NCI-H524 (cell line): ENCODE data around the gene CFAP74.
"Not testable (repeated sequence)": the region's sequence is repeated elsewhere in the genome, so short reads cannot be mapped to it uniquely, and the experiment has no call there.

Source experiments
- DNase-seq, 2 experiments: peaks; one replicate each; lab custom pipeline; 2025; lab: John Stamatoyannopoulos, UW

Gene CFAP74

DNA sequence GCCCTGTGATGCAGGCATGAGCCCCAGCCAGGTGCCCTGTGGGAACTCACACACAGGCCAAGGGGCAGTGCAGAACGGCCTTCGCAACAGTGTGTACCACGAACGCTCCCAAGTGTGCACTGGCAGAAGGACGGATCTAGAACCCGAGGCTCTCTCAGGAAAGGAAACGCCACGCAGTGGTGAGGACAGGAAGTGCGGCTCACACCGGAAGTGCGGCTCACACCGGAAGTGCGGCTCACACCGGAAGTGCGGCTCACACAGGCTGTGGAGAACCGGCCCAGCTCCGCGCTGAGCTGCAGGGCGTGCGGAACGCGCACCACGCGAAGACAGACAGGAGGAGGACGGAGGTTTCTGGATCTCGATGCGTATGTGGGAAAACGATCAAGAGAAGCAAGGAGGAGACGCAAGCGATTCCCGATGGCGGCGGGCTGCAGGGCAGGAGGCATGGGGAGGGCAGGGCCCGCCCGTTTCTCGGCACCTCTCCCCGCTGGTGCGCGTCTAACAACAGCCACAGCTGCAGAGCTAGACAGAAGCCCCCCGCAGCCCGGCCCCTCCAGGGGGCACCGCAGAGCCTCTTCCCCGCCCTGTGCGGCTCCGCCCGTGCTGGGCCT, 48.6 kb downstream of the CFAP74 start:
- peak in 1 of 2 experiments; percentile 21 for DNase-seq

DNA sequence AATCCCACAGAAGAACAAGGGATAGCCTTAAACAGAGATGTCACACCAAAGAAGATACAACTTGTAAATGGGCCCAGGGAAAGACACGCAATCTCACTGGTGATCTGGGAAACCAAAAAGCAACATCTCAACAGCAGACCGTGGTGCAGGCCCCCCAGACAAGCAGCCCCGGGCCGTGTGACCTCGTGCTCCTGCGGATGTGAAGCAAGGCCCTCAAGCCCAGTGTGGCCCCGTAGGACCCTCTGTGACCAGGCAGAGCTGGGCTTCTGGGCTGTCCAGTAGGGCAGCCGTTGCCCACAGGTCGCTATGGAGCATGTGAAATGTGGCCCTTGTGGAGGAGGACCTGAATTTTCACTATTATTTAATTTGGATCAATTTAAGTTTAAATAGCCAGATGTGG, 49.6 kb downstream of the CFAP74 start:
- DNase-seq: no peak

DNA sequence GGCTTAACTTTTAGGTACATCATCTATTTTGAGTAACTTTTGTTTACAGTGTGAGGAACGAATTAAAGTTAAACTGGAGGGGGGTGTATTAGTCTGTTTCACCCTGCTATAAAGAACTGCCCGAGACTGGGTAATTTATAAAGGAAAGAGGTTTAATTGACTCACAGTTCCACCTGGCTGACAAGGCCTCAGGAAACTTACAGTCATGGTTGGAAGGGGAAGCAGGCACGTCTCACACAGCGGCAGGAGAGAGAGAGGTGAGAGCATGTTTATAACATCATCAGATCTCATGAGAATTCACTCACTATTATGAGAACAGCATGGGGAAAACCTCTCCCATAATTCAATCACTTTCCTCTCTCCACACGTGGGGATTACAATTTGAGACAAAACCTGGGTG, 52.6 kb downstream of the CFAP74 start:
- no peak for DNase-seq

DNA sequence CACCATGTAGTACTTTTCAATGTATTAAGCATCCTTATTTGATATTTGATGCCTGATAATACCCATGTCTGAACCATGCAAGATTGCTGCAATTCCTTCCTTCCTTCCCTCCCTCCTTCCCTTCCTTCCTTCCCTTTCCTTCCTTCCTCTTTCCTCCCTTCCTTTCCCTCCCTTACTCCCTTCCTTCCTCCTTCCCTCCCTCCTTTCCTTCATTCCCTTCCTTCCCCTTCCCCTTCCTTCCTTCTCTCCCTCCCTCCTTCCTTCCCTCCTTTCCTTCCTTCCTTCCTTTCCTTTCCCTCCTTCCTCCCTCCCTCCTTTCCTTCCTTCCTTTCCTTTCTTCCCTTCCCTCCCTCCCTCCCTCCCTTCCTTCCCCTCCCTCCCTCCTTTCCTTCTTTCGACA, 54.8 kb downstream of the CFAP74 start:
- DNase-seq: no peak

DNA sequence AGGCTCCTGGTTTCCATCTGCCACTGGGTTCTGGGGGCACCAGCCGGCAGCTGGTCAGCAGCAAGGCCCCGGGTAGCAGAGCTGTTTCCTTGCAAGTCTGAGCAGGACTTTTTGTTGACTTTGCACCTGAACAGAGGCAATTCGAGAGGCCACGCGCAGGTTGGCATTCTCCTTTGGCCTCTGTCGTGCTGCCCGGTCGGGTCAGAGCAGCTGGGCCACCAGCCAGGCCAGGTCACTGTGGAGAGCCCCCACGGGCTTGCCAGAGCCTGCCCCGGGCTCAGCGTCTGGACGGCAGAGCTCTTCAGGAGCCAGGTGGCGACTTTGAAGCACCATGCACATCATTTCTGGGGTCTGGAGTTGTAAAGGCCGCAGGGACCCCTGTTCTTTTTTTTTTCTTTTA, 56.1 kb downstream of the CFAP74 start:
- DNase-seq: peak in 1 of 2 experiments; percentile 34

DNA sequence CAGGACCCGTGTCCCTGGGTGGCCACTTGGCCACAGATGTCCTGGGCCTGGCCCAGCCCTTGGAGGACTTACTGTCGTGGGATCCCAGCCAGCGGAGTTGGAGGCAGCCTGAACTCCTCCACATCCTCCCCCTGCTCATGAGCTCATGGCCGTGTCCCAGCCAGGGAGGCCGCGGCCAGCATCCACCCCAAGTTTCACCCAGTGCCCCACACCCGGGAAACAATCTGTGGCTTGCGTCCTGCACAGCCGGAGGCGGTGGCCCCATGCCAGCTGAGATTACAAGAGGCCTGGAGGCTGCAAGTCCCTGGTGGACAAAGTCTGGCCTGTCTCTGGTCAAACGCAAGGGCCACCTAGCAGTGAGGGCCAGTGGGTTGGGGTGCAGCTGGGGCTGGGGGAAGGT, 57.0 kb downstream of the CFAP74 start:
- no peak for DNase-seq

DNA sequence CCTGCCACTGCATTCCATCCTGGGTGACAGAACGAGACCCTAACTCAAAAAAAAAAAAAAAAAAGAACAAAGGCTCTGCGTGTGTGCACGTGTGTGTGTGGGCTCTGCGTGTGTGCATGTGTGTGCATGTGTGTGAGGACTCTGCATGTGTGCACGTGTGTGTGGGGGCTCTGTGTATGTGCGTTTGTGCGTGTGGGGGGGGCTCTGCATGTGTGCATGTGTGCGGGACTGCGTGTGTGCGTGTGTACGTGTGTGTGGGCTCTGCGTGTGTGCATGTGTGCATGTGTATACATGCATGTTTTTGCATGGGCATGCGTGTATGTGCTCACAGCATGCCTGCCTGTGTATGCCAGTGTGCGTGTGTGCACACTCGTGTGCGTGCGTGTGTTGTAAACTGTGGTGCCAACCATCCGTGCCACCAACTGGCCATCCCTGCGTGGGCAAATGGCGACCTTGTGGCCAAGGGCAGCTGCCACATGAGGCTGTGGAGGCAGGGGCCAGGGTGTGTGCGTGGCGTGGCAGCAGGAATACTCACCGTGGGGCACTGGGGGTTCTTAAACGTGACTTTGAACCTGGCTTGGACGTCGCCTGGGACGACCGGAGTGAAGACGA, 57.7 kb downstream of the CFAP74 start:
- no peak for DNase-seq

DNA sequence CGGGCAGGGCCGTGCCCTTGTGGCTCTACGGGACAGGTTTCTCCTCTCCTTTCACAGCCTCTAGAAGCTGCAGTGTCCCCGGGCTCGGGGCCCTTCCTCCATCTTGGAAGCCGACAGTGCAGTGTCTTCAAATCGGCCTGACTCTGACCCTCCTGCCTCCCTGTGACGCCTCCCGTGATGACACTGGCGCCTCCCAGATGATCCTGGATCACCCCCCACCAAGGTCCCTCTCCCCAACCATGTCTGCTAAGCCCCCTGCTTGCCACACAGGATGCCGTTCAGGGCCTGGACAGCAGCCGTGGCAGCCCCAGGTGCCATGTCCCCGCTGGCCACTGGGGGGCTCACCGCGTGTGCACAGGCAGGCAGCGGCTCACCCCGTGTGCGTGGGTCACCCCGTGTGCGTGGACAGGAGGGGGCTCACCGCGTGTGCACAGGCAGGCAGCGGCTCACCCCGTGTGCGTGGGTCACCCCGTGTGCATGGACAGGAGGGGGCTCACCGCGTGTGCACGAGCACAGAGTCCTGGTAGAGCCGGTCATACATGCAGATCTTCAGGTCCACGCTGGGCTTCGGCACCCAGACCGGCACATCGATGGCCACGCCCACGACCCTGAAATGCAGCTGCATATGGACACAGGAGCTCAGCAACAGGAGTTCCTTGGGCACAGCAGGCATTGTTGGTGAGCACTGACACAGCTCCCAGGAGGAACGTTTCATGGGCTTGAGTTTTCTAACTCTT, 59.6 kb downstream of the CFAP74 start:
- peak; percentile 36 to 57 for DNase-seq

DNA sequence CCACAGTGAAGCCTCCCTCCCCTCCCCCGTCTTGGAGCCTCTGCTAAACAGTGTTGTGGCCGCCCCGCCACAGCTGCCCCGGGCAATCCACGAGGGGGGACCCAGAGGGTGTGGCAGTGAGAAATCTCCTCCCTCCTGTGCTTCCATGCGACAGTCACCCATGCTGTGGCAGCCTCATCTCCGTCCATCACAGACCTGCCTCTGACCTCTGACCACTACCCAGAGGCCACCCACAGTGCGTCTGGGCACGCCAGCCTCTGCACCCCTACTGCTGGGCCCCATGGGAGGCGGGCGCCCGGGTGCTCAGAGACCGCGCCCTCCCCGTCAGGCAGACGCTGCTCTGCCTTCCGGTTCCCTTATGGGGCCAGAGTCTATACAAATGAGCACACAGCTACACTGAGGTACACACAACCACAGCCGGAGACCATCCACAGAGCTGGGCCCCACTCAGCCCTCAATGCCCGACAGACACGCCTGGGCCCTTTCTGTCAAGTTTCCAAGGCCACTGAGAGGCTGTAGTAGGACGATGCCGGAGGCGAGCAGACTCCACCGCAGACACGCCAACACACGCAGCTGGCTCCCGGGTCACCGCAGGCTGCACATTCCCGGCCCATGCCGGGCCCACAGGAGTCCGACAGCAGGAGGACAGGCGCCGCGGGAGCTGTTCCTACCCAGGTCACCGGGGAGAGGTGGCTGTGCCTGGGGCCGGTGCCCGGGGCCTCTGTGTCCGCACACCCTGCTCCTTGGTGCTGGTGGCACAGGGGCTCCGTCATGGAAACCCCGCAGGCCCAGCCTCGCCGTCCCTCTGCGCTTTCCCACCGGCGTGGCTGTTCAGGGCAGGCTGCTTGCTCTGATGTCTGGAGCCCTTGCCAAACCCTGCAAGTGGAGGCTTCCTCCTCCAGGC, 60.6 kb downstream of the CFAP74 start:
- DNase-seq: no peak

DNA sequence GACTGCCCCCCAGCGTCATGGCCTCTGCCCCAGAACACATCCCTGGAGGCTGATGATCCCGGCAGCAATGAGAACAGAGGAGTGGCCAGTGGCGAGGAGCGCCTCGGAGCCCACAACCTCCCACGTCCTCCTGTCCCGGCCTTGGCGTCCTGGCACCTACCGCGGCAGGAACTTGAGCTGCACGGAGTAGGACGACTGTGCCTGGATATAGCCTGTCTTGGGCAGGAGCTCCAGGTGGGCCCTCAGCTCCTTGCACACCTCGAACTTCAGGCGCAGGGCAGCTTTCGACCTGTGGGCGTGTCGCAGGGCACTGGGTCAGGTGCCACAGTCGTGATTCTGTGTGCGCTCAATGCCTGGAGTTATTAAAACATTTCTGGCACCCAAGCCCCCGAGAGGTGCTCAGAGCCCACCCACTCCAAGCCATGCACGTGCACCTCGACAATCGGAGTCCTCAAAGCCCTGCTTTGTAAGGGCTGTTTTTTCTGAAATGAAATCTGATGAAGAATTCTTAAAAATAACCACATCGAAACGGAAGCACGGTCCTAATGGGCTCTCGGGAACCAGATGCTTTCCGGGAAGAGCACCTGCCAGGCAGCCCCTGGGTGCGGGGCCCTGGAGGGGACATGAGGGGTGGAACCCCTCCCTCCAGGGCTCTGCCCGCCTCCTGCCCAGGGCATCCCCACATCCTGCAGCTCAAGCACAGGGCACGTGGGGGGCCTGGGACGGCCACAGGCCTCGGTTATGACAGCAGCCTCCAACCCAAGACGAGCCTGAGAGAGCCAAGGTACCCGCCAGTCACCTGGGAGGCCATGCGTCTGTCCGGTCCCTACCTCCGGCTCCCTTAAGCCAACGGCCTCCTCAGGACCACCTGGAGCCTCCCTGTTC, 61.5 kb downstream of the CFAP74 start:
- DNase-seq: no peak

DNA sequence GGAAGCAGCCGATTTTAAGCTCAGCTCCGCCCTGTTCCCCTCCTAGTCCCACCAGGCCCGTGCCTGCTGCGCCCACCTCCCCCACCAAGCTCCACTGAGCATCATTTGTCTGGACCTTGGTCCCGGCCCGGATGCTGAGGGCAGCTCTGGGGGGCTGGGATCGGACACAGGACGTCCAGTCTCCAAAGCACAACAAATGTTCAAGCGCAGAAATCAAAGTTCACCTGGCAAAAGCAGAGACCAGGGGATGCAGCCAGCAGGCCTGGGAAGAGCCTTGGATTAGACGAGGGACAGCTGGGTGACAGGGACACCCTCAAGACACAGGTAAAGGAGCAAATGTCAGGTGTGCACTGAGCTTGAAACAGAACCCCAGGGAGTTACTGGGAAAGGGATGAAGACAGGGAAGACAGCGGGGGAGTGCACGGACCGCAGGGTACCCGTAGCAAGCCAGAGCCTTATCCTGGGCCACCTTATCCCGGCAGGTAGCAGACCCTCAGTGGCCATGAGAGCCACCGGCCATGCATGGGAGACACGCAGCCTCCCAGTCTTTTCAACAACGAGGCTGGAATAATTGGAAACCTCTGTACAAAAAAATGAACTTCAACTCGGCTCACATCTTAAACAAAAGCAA, 62.3 kb downstream of the CFAP74 start:
- no peak for DNase-seq

DNA sequence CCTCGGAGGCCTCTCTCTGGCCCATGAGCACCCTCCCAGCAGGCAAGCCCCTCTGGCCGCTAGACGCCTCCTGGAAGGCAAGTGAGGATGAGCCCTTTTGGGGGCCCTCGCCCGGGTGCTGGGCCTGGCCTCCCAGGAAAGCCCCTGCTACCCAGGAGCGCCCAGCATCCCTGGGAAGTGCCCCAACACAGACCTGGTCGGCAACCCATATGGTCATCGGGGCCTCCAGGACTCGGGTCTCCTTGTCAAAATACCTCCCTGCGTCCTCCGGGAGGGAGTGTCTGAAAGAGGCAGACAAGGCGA, 63.5 kb downstream of the CFAP74 start:
- no peak for DNase-seq

DNA sequence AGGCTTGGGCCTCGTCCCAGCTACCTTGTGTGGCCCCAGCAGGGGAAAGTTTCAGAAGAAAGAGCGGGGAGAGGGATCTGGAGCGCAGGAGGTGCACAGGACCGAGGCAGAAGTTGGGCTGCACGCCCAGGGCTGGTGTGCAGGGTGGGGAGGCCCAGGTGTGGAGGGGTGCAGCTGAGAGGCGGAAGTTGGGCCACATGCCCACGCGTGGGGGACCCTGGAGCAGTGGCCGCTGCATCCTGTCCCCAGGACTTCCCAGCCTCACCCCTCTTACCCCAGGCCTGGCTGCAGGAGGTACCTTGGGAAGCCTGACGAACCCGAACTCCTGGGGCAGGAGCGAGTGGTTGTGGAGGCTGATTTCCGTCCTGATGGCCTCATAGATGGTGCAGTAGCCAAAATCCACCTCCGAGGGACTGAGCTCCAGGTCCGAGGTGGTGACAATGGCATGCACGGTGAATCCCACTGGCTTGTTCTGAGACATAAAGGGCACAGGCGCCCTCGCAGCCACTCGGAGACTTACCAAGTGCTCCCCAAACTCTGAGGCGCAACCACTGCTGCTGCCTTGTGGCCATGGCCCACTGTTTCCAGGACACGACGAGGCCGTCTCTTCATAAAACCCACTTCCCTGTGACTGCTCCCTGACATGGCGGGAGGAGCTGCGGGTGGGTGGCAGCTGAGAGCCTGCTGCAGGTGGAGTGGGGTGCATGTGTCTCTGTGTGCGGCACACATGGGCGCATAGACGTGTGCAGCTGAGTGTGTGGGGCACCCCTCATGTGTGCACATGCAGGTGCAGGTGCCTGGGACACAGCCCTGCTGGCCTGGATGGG, 64.1 kb downstream of the CFAP74 start:
- no peak for DNase-seq

DNA sequence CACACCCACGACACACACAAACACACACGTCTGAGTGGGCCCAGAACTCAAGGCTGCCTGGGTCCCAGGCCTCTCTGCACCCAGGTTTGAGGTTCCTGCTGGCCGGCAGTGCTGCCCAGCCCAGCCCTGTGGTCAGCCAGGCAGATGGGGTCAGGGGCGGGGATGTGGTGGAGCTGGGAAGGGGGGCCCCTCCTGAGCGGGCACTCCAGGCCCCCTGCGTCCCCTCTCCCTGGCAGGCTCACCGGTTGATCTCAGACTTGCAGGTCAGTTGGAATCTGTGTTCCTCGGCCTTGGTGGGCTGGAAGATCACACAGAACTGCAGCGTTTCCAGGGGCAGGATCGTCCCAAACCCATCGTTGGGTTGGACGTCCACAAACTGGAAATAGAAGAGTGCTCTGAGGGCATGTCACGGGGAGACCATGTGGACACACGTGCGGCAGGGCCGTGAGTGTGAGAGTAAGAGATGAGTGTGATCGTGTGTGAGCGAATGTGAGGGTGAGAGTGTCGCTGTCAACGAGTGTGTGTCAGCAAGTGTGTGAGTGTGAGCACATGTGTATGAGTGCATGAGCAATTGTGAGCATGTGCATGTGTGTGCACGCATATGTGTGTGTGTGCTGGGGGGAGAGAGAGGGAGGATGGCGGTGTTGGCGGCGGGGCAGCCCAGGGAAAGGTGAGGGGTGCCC, 64.8 kb downstream of the CFAP74 start:
- DNase-seq: no peak

DNA sequence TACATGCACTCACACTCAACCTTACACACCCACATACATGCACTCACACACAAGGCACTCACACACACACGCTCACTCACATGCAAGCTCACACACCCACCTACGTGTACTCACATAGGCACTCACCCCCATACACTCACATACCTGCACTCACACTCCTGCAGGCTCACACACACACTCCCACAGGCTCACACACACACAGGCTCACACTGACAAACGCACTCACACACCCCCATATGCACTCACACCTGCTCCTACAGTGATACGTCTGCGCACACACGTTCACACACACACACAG, 65.4 kb downstream of the CFAP74 start:
- DNase-seq: no peak

DNA sequence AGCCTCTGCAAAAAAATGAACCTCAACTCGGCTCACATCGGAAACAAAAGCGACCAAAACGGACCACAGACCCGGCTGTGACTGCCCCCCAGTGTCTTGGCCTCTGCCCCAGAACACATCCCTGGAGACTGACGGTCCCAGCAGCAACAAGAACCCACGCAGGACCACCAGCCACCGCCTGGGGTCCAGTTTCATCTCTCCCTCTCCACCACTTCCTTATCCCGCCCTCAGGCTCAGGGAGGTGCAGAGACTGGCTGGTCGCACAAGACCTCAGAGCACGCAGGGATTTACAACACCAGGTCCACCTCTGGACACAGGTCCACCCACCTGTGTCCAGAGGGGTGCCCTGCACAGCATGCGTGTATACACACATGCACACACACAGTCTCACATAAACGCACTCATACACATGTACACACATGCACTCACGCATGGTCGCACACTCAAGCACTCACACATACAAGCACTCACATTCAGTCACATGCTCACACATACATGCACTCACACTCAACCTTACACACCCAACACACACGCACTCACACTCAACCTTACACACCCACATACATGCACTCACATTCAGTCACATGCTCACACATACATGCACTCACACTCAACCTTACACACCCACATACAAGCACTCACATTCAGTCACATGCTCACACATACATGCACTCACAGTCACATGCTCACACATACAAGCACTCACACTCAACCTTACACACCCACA, 65.9 kb downstream of the CFAP74 start:
- DNase-seq: no peak

DNA sequence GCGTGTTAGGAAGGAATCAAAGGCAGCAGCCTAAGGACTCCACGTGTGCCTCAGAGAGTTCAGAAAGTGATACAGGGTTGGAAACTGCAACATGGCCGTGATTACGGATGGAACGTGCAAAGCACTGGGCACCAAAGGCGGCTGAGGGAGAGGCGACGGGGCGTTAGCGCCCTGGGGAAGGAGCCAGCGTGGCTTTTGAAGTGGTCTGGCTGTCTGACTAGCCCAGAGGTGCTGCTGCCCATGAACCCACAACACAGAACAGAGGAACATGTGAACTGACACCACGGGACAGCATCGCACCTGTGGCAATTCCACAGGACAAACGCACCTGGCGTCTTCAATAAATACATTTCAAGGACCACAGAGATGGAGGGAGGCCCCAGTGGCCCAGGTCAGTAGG, 66.5 kb downstream of the CFAP74 start:
- no peak for DNase-seq

DNA sequence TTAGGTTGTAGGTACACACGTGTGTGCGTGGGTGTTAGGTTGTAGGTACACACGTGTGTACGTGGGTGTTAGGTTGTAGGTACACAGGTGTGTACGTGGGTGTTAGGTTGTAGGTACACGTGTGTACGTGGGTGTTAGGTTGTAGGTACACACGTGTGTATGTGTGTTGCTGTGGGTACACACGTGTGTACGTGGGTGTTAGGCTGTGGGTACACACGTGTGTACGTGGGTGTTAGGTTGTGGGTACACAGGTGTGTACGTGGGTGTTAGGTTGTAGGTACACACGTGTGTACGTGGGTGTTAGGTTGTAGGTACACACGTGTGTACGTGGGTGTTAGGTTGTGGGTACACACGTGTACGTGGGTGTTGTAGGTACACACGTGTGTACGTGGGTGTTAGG, 68.7 kb downstream of the CFAP74 start:
- not testable (repeated sequence) for DNase-seq
